HG02610 (cell line): Measurements from ENCODE around the gene METTL26.

ENCODE experiments used
- ATAC-seq: cut with Tn5 transposase; IDR thresholded peaks from one replicate; pipeline ENCODE4 v1.9.1; 2021; ENCODE audit warnings: mild to moderate bottlenecking, moderate library complexity; ENCODE audit not compliant: unreplicated experiment

METTL26 gene

GRCh38 chr16:627454-628239, 8.5 kb downstream of the METTL26 start:
- no peak for ATAC-seq

DNA sequence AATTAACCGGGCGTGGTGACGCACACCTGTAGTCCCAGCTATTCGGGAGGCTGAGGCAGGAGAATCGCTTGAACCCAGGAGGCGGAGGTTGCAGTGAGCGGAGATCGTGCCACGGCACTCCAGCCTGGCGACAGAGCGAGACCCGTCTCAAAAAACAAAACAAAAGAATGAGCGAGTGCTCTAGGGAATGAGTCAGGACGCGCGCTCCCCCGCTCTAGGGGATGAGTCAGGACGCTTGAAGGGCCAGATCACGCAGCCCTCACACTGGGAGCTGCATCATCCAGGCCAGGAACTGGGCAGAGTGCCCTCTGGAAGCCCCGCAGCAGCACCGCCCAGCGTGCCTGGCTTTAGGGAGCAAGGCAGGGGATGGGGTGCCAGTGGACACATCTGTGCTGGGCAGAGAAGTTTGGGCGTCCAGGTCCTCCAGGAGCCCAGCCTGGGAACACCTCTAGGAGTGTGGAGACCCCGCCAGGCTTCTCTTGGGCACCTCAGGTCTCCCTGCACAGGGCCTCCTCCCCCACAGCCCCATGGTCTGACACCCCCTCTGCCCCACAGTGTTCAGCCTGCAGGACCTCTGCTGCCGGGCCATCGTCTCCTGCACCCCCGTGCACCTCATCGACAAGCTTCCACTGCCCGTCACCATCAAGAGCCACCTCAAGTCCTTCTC, 9.2 kb downstream of the METTL26 start:
- no peak for ATAC-seq

DNA sequence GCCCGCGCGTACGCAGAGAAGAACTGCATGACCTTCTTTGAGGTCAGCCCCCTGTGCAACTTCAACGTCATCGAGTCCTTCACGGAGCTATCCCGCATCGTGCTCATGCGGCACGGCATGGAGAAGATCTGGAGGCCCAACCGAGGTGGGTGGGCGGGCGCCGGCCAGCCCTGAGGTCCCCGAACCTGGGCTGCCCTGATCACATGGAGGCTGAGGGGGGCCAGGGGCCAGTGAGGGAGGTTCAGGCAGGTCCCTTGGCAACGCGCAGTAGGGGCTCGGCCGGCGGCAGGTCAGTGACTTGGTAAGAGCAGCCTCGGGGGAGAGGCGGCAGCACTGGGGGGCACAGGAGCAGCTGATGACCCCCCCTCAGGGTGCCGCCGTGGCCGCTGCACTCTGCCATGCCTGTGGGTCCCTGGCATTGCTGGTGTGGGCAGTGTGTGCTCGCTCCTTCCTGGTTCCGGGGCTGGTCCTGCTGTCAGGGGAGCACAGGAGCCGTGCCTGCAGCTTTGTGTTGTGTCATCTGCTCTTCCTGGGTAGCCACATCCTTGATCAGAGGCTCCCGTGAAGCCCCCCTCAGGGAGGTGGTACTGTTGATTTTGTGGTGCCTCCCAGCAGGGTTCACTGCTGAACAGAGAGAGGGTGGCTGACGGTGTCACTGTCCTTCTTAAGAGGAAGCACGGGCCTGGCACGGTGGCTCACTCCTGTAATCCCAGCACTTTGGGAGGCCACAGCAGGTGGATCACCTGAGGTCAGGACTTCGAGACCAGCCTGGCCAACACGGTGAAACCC, 9.9 kb downstream of the METTL26 start:
- ATAC-seq = no peak

- no peak for ATAC-seq
These were observed 10.8 kb downstream of the METTL26 start for GRCh38 chr16:625117-625976.

DNA sequence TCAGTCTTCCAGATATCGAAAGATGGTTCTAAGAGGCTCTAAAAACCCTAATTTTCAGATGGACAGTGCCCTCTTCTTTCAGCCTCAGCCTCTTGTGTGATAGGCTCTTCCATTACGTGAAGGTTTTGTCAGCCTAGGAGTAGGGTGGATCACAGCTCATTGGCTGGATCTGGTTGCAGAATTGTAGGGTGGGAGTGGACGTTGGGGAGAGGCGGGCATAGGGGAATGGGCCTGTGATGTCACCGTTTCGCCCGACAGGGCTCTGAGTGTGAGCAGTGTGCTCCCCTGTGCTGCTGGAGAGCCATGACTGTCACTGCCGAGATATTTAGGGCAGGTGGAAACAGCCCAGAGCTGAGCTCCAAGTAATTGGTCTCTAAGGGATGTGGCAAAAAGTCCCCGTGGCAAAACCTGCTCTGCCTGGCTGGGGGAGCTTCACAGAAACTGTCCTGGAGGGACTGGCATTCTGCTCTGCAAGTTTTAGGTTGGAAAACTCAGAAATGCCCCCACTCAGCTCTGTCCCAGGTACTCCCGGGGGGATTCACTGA, 11.5 kb downstream of the METTL26 start:
- no peak for ATAC-seq

GRCh38 chr16:622920-623280, 13.2 kb downstream of the METTL26 start:
- ATAC-seq = no peak

DNA sequence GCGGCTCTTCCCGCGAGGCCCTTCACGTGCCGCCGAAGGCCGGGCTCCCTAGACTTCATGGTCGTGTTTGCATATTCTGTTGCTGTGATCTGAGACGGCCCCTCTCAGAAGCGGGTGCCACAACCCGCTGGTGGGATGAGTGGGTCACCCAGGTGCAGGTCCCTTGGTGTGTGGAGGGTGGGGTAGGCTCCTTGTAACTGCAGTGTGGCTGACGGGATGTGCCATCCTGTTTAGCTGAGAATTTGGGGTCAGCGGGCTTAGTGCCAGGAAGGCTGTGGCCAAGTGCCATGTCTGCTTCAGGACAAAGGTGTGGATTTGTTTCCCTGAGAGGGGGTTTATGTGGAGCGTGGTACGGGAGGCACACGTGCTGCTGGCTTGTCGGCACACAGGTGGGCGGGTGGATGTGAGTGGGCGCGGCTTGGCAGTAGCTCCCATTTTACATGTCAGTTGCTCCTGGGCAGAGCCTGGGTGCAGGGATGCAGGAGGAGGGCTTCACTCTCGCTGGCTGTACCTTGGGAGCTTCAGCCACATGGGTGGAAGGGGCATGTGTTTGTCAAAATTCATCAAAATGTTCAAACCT, 14.5 kb downstream of the METTL26 start:
- ATAC-seq = no peak

- ATAC-seq = no peak
These were observed 15.2 kb downstream of the METTL26 start for GRCh38 chr16:620700-621525.

- no peak for ATAC-seq
These were observed 16.5 kb downstream of the METTL26 start for GRCh38 chr16:619476-620100.

GRCh38 chr16:617855-618254, 18.2 kb downstream of the METTL26 start:
- no peak for ATAC-seq

GRCh38 chr16:616733-617586, 19.1 kb downstream of the METTL26 start:
- no peak for ATAC-seq

- ATAC-seq = no peak
These were observed 21.0 kb downstream of the METTL26 start for GRCh38 chr16:615122-615521.

GRCh38 chr16:610513-611381, 25.4 kb downstream of the METTL26 start:
- ATAC-seq = no peak

GRCh38 chr16:609984-610383, 26.1 kb downstream of the METTL26 start:
- no peak for ATAC-seq

DNA sequence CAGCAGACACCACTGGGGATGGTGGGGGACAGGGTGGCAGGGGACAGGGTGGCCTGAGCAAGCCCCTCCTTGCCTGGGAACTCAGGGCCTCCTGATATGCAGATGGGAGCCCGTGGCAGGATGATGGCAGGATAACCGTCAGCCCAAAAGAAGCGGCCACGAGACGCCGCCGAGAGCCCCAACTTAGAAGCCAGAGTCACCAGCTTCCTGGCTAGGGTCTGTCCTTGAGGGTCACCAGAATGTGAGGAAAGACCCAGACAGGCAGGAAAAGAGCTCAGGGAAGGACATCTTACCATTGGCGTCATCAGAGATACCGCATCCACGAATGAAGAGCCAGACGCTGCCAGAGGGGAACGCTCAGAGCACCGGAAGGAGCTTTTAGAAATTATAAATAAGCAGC, 26.8 kb downstream of the METTL26 start:
- ATAC-seq = no peak

GRCh38 chr16:608019-608418, 28.1 kb downstream of the METTL26 start:
- no peak for ATAC-seq
